Dendritic cell treated with granulocyte-macrophage colony-stimulating factor and Interleukin-4, amounts not matched to agents 40 ng/mL and 50 ng/mL, for 4 days (primary cell): ENCODE data around the gene S1PR5.

Experiments used
- H3K27ac Mint-ChIP-seq: one replicate; pipeline ENCODE4 v1.8.0; 2022; ENCODE audit warnings: mild to moderate bottlenecking, mixed read lengths
- H3K27me3 Mint-ChIP-seq: one replicate; pipeline ENCODE4 v1.8.0; 2022; ENCODE audit warnings: mild to moderate bottlenecking, mixed read lengths
- H3K36me3 Mint-ChIP-seq: one replicate; pipeline ENCODE4 v1.8.0; 2022; ENCODE audit warnings: low read depth, mixed read lengths
- H3K4me1 Mint-ChIP-seq: one replicate; pipeline ENCODE4 v1.8.0; 2022; ENCODE audit warnings: low read depth, mixed read lengths
- H3K4me3 Mint-ChIP-seq: one replicate; pipeline ENCODE4 v1.8.0; 2022; ENCODE audit warnings: mild to moderate bottlenecking, moderate library complexity, mixed read lengths
- H3K9me3 Mint-ChIP-seq: one replicate; pipeline ENCODE4 v1.8.0; 2022; ENCODE audit warnings: mixed read lengths
- intact Hi-C: fragments of 100-400 bp; cut with micrococcal nuclease; formaldehyde crosslinking; loops from one replicate; pipeline ENCODE4 v1.15.0; 2022

S1PR5 gene

GRCh38 chr19:10516064-10516385, 1.2 kb downstream of the S1PR5 start:
- Mint-ChIP-seq H3K36me3 (no peaks in the 10 kb centered on the region), H3K27ac (no peak overlapping the region), H3K9me3 (no peaks in the 10 kb centered on the region), H3K27me3 (peaks cover 83% of the 10 kb centered on the region), H3K4me3 (no peak overlapping the region), H3K4me1 (peaks cover 47% of the 10 kb centered on the region)
- intact Hi-C loops: no loop called here

GRCh38 chr19:10514211-10515145, 2.8 kb downstream of the S1PR5 start:
- Mint-ChIP-seq H3K4me1 (peaks cover 46% of the 10 kb centered on the region), H3K9me3 (no peaks in the 10 kb centered on the region), H3K4me3 (no peak overlapping the region), H3K36me3 (no peaks in the 10 kb centered on the region), H3K27me3 (peaks cover 73% of the 10 kb centered on the region), H3K27ac (no peak overlapping the region)
- intact Hi-C loops: no loop called here

GRCh38 chr19:10513223-10513622, 4.0 kb downstream of the S1PR5 start:
- peaks cover 61% of the 10 kb centered on the region for H3K27me3 Mint-ChIP-seq
- no peaks in the 10 kb centered on the region for H3K36me3 Mint-ChIP-seq
- H3K9me3 Mint-ChIP-seq: no peaks in the 10 kb centered on the region
- H3K27ac Mint-ChIP-seq: no peak overlapping the region
- no peak overlapping the region for H3K4me3 Mint-ChIP-seq
- H3K4me1 Mint-ChIP-seq: peaks cover 33% of the 10 kb centered on the region
- intact Hi-C loops: no loop called here

GRCh38 chr19:10510301-10510802, 6.9 kb downstream of the S1PR5 start:
- Mint-ChIP-seq H3K4me1 (peaks cover 23% of the 10 kb centered on the region), H3K36me3 (no peaks in the 10 kb centered on the region), H3K4me3 (no peak overlapping the region), H3K9me3 (no peaks in the 10 kb centered on the region), H3K27ac (no peak overlapping the region), H3K27me3 (peaks cover 35% of the 10 kb centered on the region)
- intact Hi-C loops: no loop called here

- intact Hi-C loops: loop anchor here (10.0 kb wide), 1 partner anchor 186 kb away; no protein-coding TSS in a partner anchor
- Mint-ChIP-seq H3K27me3 (peaks cover 19% of the 10 kb centered on the region), H3K4me3 (no peak overlapping the region), H3K9me3 (no peaks in the 10 kb centered on the region), H3K36me3 (no peaks in the 10 kb centered on the region), H3K4me1 (peaks cover 13% of the 10 kb centered on the region), H3K27ac (no peak overlapping the region)
Measured at GRCh38 chr19:10508707-10509106, 8.5 kb downstream of the S1PR5 start.

GRCh38 chr19:10508036-10508435, 9.2 kb downstream of the S1PR5 start:
- no peak overlapping the region for H3K4me3 Mint-ChIP-seq
- no peak overlapping the region for H3K27ac Mint-ChIP-seq
- intact Hi-C loops: loop anchor here (10.0 kb wide), 1 partner anchor 187 kb away; no protein-coding TSS in a partner anchor
- no peaks in the 10 kb centered on the region for H3K36me3 Mint-ChIP-seq
- peaks cover 12% of the 10 kb centered on the region for H3K27me3 Mint-ChIP-seq
- no peaks in the 10 kb centered on the region for H3K9me3 Mint-ChIP-seq
- H3K4me1 Mint-ChIP-seq: peaks cover 12% of the 10 kb centered on the region

GRCh38 chr19:10505583-10506229, 11.5 kb downstream of the S1PR5 start:
- Mint-ChIP-seq H3K27me3 (no peaks in the 10 kb centered on the region), H3K9me3 (no peaks in the 10 kb centered on the region), H3K4me1 (peaks cover 21% of the 10 kb centered on the region), H3K36me3 (peaks cover 14% of the 10 kb centered on the region), H3K4me3 (no peak overlapping the region), H3K27ac (no peak overlapping the region)
- intact Hi-C loops: loop anchor here (10.0 kb wide), 1 partner anchor 189 kb away; no protein-coding TSS in a partner anchor

GRCh38 chr19:10503002-10503789, 14.1 kb downstream of the S1PR5 start, which contains the start of gene KEAP1:
Gene KEAP1, minus strand, starts transcription at chr19:10503356. Its CDS starts 3,323 bp downstream, at chr19:10500033.
- Mint-ChIP-seq H3K27ac (peak within 1 kb of the TSS; percentile 94), H3K27me3 (no peaks in the 10 kb centered on the region), H3K4me3 (peak within 1 kb of the TSS; percentile 84), H3K4me1 (peaks cover 46% of the 10 kb centered on the region), H3K36me3 (peaks cover 40% of the 10 kb centered on the region), H3K9me3 (no peaks in the 10 kb centered on the region)
- intact Hi-C loops: loop anchor here (2.0 to 10.0 kb wide), 2 partner anchors 66 to 192 kb away; partner anchors contain the start of gene CDKN2D

GRCh38 chr19:10502524-10503001, 14.7 kb downstream of the S1PR5 start:
- Mint-ChIP-seq H3K36me3 (peaks cover 45% of the 10 kb centered on the region), H3K27ac (peak overlapping the region; percentile 94), H3K4me1 (peaks cover 47% of the 10 kb centered on the region), H3K9me3 (no peaks in the 10 kb centered on the region), H3K27me3 (no peaks in the 10 kb centered on the region), H3K4me3 (peak overlapping the region; percentile 84)
- intact Hi-C loops: loop anchor here (2.0 to 10.0 kb wide), 2 partner anchors 66 to 192 kb away; partner anchors contain the start of gene CDKN2D

- H3K27ac Mint-ChIP-seq: peak overlapping the region; percentile 94
- peaks cover 49% of the 10 kb centered on the region for H3K36me3 Mint-ChIP-seq
- H3K27me3 Mint-ChIP-seq: no peaks in the 10 kb centered on the region
- H3K9me3 Mint-ChIP-seq: no peaks in the 10 kb centered on the region
- peak overlapping the region; percentile 84 for H3K4me3 Mint-ChIP-seq
- H3K4me1 Mint-ChIP-seq: peaks cover 47% of the 10 kb centered on the region
- intact Hi-C loops: loop anchor here (2.0 to 10.0 kb wide), 2 partner anchors 67 to 193 kb away; partner anchors contain the start of gene CDKN2D
Measured at GRCh38 chr19:10501971-10502523, 15.2 kb downstream of the S1PR5 start.

GRCh38 chr19:10500247-10500592, 17.0 kb downstream of the S1PR5 start:
- no peaks in the 10 kb centered on the region for H3K9me3 Mint-ChIP-seq
- no peaks in the 10 kb centered on the region for H3K27me3 Mint-ChIP-seq
- H3K27ac Mint-ChIP-seq: no peak overlapping the region
- H3K4me3 Mint-ChIP-seq: no peak overlapping the region
- intact Hi-C loops: loop anchor here (10.0 kb wide), 1 partner anchor 195 kb away; no protein-coding TSS in a partner anchor
- peaks cover 47% of the 10 kb centered on the region for H3K4me1 Mint-ChIP-seq
- H3K36me3 Mint-ChIP-seq: peaks cover 67% of the 10 kb centered on the region

GRCh38 chr19:10499550-10500246, 17.5 kb downstream of the S1PR5 start:
- intact Hi-C loops: loop anchor here (10.0 kb wide), 1 partner anchor 195 kb away; no protein-coding TSS in a partner anchor
- no peaks in the 10 kb centered on the region for H3K9me3 Mint-ChIP-seq
- peaks cover 73% of the 10 kb centered on the region for H3K36me3 Mint-ChIP-seq
- no peak overlapping the region for H3K4me3 Mint-ChIP-seq
- H3K4me1 Mint-ChIP-seq: peaks cover 47% of the 10 kb centered on the region
- peak overlapping the region; percentile 36 for H3K27ac Mint-ChIP-seq
- no peaks in the 10 kb centered on the region for H3K27me3 Mint-ChIP-seq
